Erythroblast (primary cell): ENCODE results near the gene PTPN5.

Experiments
- GATA1 ChIP-seq: IDR thresholded peaks from 2 replicates; pipeline ENCODE4 v1.6.1; 2011; ENCODE audit warnings: low read depth, mild to moderate bottlenecking, control low read depth, low read length, moderate library complexity
- POLR2A ChIP-seq: IDR thresholded peaks from 2 replicates; pipeline ENCODE4 v1.6.1; 2011; ENCODE audit warnings: mild to moderate bottlenecking, low read length

DNA sequence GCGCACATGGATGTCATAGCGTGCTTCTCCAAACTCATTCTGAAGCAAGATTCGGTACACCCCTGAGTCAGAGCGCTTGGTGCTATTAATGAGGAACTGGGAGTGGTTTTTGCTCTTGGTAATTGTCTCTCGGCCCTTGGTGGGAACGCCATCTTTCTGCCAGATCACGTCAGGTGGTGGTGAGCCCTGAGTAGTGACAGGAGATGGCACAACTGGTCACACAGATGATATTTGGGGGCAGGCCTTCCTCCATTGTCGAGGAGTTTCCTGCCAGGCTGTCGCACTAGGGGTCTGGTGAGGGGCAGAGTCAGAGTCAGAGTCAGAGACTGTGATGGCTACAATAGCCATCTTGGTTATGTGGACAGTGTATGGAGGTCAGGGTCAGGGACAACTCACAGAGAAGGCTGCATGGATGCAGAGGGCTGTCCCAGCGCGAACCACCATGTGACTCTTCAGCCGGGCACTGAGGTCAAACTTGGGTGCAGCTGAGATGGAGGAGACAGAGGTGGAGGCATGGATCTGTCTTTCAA is 83.7 kb downstream of the PTPN5 start:
- no peak for TF ChIP-seq POLR2A
- no peak for TF ChIP-seq GATA1
